GM10266 (cell line): ENCODE data around the gene PGLYRP3.

ENCODE experiments used
- DNase-seq: peaks from one replicate; pipeline ENCODE4 v3.0.0; 2012; ENCODE audit errors: extremely low spot score
- CTCF ChIP-seq: IDR thresholded peaks from 2 replicates; pipeline ENCODE4 v1.5.1; 2012; ENCODE audit warnings: mild to moderate bottlenecking, low read depth; ENCODE audit not compliant: control insufficient read depth, insufficient read depth; ENCODE audit errors: missing control alignments

The PGLYRP3 gene

GRCh38 chr1:153302308-153302707, 10.4 kb downstream of the PGLYRP3 start:
- TF ChIP-seq CTCF: no peak
- no peak for DNase-seq

- no peak for TF ChIP-seq CTCF
- no peak for DNase-seq
Observed at GRCh38 chr1:153293851-153294250, 18.9 kb downstream of the PGLYRP3 start.

- DNase-seq: no peak
Observed at GRCh38 chr1:153293480-153293775, 19.3 kb downstream of the PGLYRP3 start.

GRCh38 chr1:153292740-153293479, 19.8 kb downstream of the PGLYRP3 start:
- no peak for TF ChIP-seq CTCF
- no peak for DNase-seq

More at GRCh38 chr1:153293480-153293775, 19.3 kb downstream of the PGLYRP3 start:
- no peak for TF ChIP-seq CTCF

GRCh38 chr1:153292185-153292584, 20.6 kb downstream of the PGLYRP3 start:
- no peak for DNase-seq
- TF ChIP-seq CTCF: no peak

- DNase-seq: peak; percentile 35
- no peak for TF ChIP-seq CTCF
Observed at GRCh38 chr1:153291514-153291913, 21.2 kb downstream of the PGLYRP3 start.

- peak; percentile 84 for TF ChIP-seq CTCF
- DNase-seq: peak; percentile 47
Observed at GRCh38 chr1:153288634-153289275, 24.0 kb downstream of the PGLYRP3 start.
